PC-3 (cell line): ENCODE data around the gene PPFIA1. TPM values are rescaled to one million over a fixed set of nuclear protein-coding genes. Genes with fewer than 3 reads are reported as not detected.

Experiments
- ATAC-seq: fragments of 200-7000 bp; cut with Tn5 transposase; 2 replicates; pipeline ENCODE4 v1.9.1; 2020; ENCODE audit warnings: mild to moderate bottlenecking, moderate library complexity
- BruUV-seq: library from RNA; stranded (reverse); fragments of 400-500 nt; replicated peaks from 2 replicates; lab custom pipeline; 2021; lab: Mats Ljungman, UMichigan
- CTCF ChIA-PET: fragments of 300-600 bp; sonication (Branson Sonifier 250); formaldehyde crosslinking; loops from one replicate; lab custom pipeline; 2022; ENCODE audit warnings: antibody characterized with exemption; lab: Charles Lee
- POLR2A ChIA-PET: fragments of 300-600 bp; sonication (Branson Sonifier 250); formaldehyde crosslinking; loops from one replicate; lab custom pipeline; 2022; ENCODE audit warnings: antibody characterized with exemption; ENCODE audit not compliant: unreplicated experiment; lab: Charles Lee
- DNase-seq: peaks from one replicate; pipeline ENCODE4 v3.0.0-alpha.2; 2015
- H2AFZ ChIP-seq: fragments of 300-600 bp; sonication (generic); 2 replicates; pipeline ENCODE4 v1.6.0; 2016; ENCODE audit warnings: antibody characterized with exemption, low read length
- H3F3A ChIP-seq: fragments of 300-600 bp; sonication (generic); one replicate; pipeline ENCODE4 v1.6.0; 2017; ENCODE audit warnings: antibody characterized with exemption, low read length, control low read depth, mild to moderate bottlenecking; ENCODE audit not compliant: unreplicated experiment
- H3K27ac ChIP-seq: fragments of 300-600 bp; sonication (generic); 2 replicates; pipeline ENCODE4 v1.5.1; 2016; ENCODE audit warnings: mild to moderate bottlenecking, low read length
- H3K27me3 ChIP-seq: fragments of 300-600 bp; sonication (generic); 2 replicates; pipeline ENCODE4 v1.6.1; 2016; ENCODE audit warnings: low read length, mixed read lengths
- H3K36me3 ChIP-seq: fragments of 300-600 bp; sonication (generic); 2 replicates; pipeline ENCODE4 v1.6.1; 2016; ENCODE audit warnings: low read depth, mixed run types, low read length, mixed read lengths
- H3K4me1 ChIP-seq: fragments of 300-600 bp; sonication (generic); 2 replicates; pipeline ENCODE4 v1.5.1; 2016; ENCODE audit warnings: low read length; ENCODE audit not compliant: insufficient read depth
- H3K4me2 ChIP-seq: fragments of 300-600 bp; sonication (generic); 2 replicates; pipeline ENCODE4 v1.6.0; 2016; ENCODE audit warnings: low read length
- H3K4me3 ChIP-seq: fragments of 300-600 bp; sonication (generic); 2 replicates; pipeline ENCODE4 v1.5.1; 2016; ENCODE audit warnings: mild to moderate bottlenecking, low read length, mixed read lengths
- H3K79me2 ChIP-seq: fragments of 300-600 bp; sonication (generic); 2 replicates; pipeline ENCODE4 v1.6.1; 2017; ENCODE audit warnings: low read length, mixed read lengths
- H3K9ac ChIP-seq: fragments of 300-600 bp; sonication (generic); 2 replicates; pipeline ENCODE4 v1.6.0; 2016; ENCODE audit warnings: mild to moderate bottlenecking, low read length
- H3K9me2 ChIP-seq: fragments of 300-600 bp; sonication (generic); replicated peaks from 2 replicates; pipeline ENCODE4 v1.6.1; 2016; ENCODE audit warnings: mixed run types, low read length, mixed read lengths
- H3K9me3 ChIP-seq: fragments of 300-600 bp; sonication (generic); 2 replicates; pipeline ENCODE4 v1.6.1; 2016; ENCODE audit warnings: low read length, mixed read lengths
- H4K20me1 ChIP-seq: fragments of 300-600 bp; sonication (generic); 2 replicates; pipeline ENCODE4 v1.6.1; 2016; ENCODE audit warnings: low read length, mixed read lengths
- CTCF ChIP-seq: fragments of 300-600 bp; sonication (generic); conservative IDR thresholded peaks from 2 replicates; pipeline ENCODE4 v1.5.1; 2017; ENCODE audit warnings: antibody characterized with exemption, low read depth, mild to moderate bottlenecking, low read length
- EZH2 ChIP-seq: fragments of 300-600 bp; sonication (generic); IDR thresholded peaks from one replicate; pipeline ENCODE4 v1.6.1; 2017; ENCODE audit warnings: antibody characterized with exemption, mild to moderate bottlenecking, low read length; ENCODE audit not compliant: unreplicated experiment
- EZH2phosphoT487 ChIP-seq: fragments of 300-600 bp; sonication (generic); IDR thresholded peaks from 2 replicates; pipeline ENCODE4 v1.6.1; 2018; ENCODE audit warnings: mild to moderate bottlenecking, antibody characterized with exemption, low read length, borderline replicate concordance
- intact Hi-C: fragments of 100-400 bp; cut with micrococcal nuclease; formaldehyde crosslinking; loops from 2 replicates; pipeline ENCODE4 v1.9.0; 2023
- total RNA-seq: library from RNA; depleted of rRNA; stranded (reverse); fragments of >200 nt; gene quantifications from 2 replicates; pipeline ENCODE4 v1.2.3, GENCODE V29; 2014

The PPFIA1 gene
- total RNA-seq, 1 experiment from 2014 or later = 57.5 TPM

- BruUV-seq = no TSS peak
- H3K9me2 ChIP-seq = no peaks in the 10 kb centered on the region
- H3K36me3 ChIP-seq = peaks cover 13% of the 10 kb centered on the region
- POLR2A ChIA-PET = no interaction called here
- no peaks in the 10 kb centered on the region for H3K9me3 ChIP-seq
- DNase-seq (no peak), ATAC-seq (no peak)
- no peak overlapping the region for H3K4me2 ChIP-seq
- H3K27ac ChIP-seq = no peak overlapping the region
- H3K27me3 ChIP-seq = no peaks in the 10 kb centered on the region
- no peaks in the 10 kb centered on the region for H3F3A ChIP-seq
- peaks cover 35% of the 10 kb centered on the region for H3K79me2 ChIP-seq
- H4K20me1 ChIP-seq = 0 out of 2 replicates have a peak, but pooled peaks cover 8% of the 10 kb centered on the region
- CTCF ChIA-PET = no interaction called here
- H3K4me3 ChIP-seq = no peak overlapping the region
- no peak for TF ChIP-seq EZH2phosphoT487
- no peak for TF ChIP-seq EZH2
- no peak for TF ChIP-seq CTCF
- H3K4me1 ChIP-seq = peaks cover 23% of the 10 kb centered on the region
- H3K9ac ChIP-seq = no peak overlapping the region
- no peak overlapping the region for H2AFZ ChIP-seq
- intact Hi-C loops = no loop called here
These were observed 2.0 kb upstream of the PPFIA1 start for GRCh38 chr11:70268526-70268925.

DNA sequence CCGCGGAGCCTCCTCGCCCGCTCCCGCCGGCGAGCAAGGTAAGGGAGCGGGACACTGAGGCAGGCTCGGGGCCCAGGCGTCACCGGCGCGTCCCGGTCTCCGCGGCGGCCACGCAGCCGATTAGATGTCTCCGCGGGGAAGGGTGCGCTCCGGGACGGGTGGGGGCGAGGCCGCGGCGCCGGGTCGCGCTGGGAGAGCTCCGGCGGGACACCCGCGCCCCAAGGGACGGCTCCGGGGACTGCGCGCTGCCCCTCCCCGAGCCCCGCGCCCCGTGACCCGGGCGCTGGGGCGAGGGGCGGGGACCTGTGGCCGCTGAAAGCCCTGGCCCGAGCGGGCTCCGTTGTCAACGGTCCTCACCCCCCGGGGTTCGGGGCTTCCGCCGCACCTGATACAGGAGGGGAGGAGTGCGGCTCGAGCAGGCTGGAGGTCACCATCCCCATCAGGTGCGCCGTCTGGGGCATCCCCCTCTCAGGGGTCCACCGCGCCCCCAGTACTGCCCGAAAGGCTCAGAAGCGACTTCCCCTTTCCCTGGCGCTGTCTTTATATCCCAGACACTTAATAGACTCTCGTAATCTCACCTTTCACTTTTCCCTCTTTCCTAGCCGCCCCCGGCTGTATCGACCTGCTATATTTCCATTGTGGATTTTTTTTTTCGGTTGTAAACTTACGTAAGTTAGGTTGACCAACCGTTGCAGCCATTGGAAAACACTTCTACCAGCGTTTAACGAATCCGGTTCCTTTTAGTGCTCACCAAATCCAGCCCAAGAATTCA is 573 bp downstream of the PPFIA1 start:
- Histone ChIP-seq H3K27ac (no peak overlapping the region), H3K4me1 (peaks cover 23% of the 10 kb centered on the region), H2AFZ (peak overlapping the region; percentile 5; the same call in 1 of the 2 replicates), H3K27me3 (no peaks in the 10 kb centered on the region), H3K4me2 (peak overlapping the region; percentile 84), H3K36me3 (peaks cover 36% of the 10 kb centered on the region), H3K9me2 (no peaks in the 10 kb centered on the region), H3F3A (no peaks in the 10 kb centered on the region), H3K9me3 (no peaks in the 10 kb centered on the region), H3K4me3 (peak overlapping the region; percentile 80), H3K79me2 (peaks cover 60% of the 10 kb centered on the region), H4K20me1 (peaks cover 16% of the 10 kb centered on the region; the same call in 1 of the 2 replicates), H3K9ac (peak overlapping the region; percentile 85)
- CTCF ChIA-PET = interaction anchor here (0.6 kb wide), 2 partner anchors 25 to 31 kb away, joined by 3 to 5 read pairs; no protein-coding TSS in a partner anchor
- TF ChIP-seq EZH2phosphoT487 (no peak), CTCF (no peak), EZH2 (no peak)
- intact Hi-C loops = loop anchor here (1.0 to 2.0 kb wide), 4 partner anchors 36 to 68 kb away; partner anchors contain the start of gene FADD
- POLR2A ChIA-PET = no interaction called here
- DNase-seq = peak; percentile 47
- peak; percentile 39 for ATAC-seq
- no TSS peak for BruUV-seq

GRCh38 chr11:70271649-70271953 is 1.1 kb downstream of the PPFIA1 start:
- H2AFZ ChIP-seq = no peak overlapping the region
- no TSS peak for BruUV-seq

More at GRCh38 chr11:70271649-70271953, 1.1 kb downstream of the PPFIA1 start:
- ATAC-seq (no peak), DNase-seq (no peak)
- peaks cover 65% of the 10 kb centered on the region for H3K79me2 ChIP-seq
- peaks cover 41% of the 10 kb centered on the region for H3K36me3 ChIP-seq
- H3K4me3 ChIP-seq = peak overlapping the region; percentile 80
- H3K9me3 ChIP-seq = no peaks in the 10 kb centered on the region
- no peak for TF ChIP-seq EZH2phosphoT487
- no peak for TF ChIP-seq EZH2
- no peak for TF ChIP-seq CTCF
- H3K9ac ChIP-seq = peak overlapping the region; percentile 85
- no peak overlapping the region for H3K27ac ChIP-seq
- peaks cover 16% of the 10 kb centered on the region; the same call in 1 of the 2 replicates for H4K20me1 ChIP-seq
- no peaks in the 10 kb centered on the region for H3K9me2 ChIP-seq
- no peaks in the 10 kb centered on the region for H3F3A ChIP-seq
- ChIA-PET POLR2A (no interaction called here), CTCF (interaction anchor here (0.5 to 0.6 kb wide), 2 partner anchors 31 to 421 kb away, joined by 3 to 5 read pairs; no protein-coding TSS in a partner anchor)
- no peaks in the 10 kb centered on the region for H3K27me3 ChIP-seq
- peaks cover 23% of the 10 kb centered on the region for H3K4me1 ChIP-seq
- intact Hi-C loops = loop anchor here (2.0 kb wide), 2 partner anchors 35 to 59 kb away; no protein-coding TSS in a partner anchor
- H3K4me2 ChIP-seq = peak overlapping the region; percentile 84
